GM21723 (cell line): ENCODE data around the gene APRT.
A peak's percentile ranks its signal among the peaks of the same experiment; 100 is the strongest.
"Not testable (repeated sequence)": the region's sequence is repeated elsewhere in the genome, so short reads cannot be mapped to it uniquely, and the experiment has no call there.

Experiments used
- ATAC-seq: cut with Tn5 transposase; IDR thresholded peaks from one replicate; pipeline ENCODE4 v1.9.1; 2021; ENCODE audit warnings: mild to moderate bottlenecking, moderate library complexity; ENCODE audit not compliant: unreplicated experiment

APRT gene

DNA sequence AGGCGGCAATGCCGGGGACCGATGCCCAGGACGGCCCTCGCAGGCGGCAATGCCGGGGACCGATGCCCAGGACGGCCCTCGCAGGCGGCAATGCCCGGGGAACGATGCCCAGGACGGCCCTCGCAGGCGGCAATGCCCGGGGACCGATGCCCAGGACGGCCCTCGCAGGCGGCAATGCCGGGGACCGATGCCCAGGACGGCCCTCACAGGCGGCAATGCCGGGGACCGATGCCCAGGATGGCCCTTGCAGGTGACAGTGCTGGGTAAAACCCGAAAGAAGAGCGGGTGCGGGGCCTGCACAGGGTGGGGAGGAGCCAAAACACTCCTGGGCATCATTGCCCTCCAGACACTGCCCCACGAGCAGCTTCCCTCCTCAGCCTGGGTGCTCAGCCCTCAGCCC, 11.9 kb upstream of the APRT start:
- not testable (repeated sequence) for ATAC-seq

DNA sequence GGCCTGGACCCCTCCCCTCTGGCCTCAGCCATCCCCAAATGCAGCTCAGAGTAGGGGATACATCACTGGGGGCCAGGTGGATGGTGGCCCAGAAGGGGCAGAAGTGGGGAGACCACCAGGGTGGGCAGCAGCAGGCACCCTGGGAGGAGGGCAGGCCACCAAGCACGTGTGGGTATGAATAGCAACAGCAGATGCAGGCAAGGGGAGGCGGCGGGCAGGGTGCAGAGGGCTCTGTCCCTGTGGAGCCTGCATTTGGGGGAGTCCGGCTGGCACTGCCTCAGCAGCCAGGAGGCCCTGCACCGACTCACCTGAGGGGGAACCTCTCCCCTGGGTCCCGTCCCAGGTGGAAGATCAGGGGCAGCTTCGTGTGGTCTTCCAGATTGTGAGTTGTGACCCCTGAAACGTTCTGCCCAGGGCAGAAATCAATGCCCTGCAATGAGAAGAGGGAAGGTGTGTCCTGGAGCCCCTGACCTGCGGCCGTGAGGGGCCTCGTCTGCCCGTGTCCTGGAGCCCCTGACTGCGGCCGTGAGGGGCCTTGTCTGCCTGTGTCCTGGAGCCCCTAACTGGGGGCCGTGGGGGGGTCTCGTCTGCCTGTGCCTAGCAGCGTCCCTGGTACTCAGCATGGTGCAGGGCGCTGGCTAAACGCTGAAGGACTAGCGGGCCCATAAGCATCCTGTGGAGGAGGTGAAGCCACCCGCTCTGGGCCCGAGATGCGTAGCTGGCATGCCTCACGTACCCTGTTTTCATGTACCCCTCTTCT, 10.7 kb upstream of the APRT start:
- no peak for ATAC-seq

- no peak for ATAC-seq
Observed at GRCh38 chr16:88821168-88821850, 9.6 kb upstream of the APRT start.

GRCh38 chr16:88820385-88821025, 8.8 kb upstream of the APRT start:
- no peak for ATAC-seq

GRCh38 chr16:88819126-88819525, 7.4 kb upstream of the APRT start:
- ATAC-seq, result no peak

- ATAC-seq, result no peak
Observed at GRCh38 chr16:88818575-88818874, 6.8 kb upstream of the APRT start.

DNA sequence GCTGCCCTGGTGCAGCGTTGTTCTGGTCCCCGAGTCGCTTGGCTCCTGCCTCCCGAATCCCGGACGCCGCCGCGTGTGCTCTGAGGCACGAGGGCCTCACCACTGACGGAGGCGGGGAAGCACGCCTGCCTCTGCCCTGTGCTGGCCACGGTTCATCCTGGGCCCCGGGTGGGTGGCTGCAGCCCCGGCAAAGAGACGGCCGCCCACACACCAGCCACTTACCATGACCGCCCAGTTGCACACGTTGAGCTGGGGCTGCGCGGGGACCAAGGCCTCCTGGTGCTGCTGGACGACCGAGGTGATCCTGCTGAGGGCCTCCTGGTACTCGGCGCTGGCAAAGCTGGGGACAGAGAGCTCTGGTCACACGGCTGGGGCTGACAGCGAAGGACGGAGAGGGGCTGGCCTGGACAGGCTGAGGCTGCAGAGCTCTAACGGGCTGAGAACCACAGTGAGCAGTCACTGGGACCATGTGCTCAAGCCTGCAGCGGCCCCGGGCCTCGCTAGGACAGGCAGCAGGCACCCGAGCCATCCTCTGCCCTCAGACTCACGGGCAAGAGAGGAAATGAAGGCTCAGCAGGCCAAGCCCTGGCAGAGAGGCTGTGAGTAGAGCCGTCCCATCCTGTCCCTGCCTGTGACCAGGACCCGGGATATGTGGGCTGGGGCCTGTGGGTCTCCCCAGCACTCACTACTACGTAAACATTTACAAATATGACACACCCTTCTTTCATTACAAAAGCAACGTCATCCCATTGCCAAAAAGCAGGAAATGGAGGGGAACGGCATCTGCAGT, 6.3 kb upstream of the APRT start:
- no peak for ATAC-seq

- ATAC-seq, result no peak
Observed at GRCh38 chr16:88816736-88817535, 5.2 kb upstream of the APRT start.

DNA sequence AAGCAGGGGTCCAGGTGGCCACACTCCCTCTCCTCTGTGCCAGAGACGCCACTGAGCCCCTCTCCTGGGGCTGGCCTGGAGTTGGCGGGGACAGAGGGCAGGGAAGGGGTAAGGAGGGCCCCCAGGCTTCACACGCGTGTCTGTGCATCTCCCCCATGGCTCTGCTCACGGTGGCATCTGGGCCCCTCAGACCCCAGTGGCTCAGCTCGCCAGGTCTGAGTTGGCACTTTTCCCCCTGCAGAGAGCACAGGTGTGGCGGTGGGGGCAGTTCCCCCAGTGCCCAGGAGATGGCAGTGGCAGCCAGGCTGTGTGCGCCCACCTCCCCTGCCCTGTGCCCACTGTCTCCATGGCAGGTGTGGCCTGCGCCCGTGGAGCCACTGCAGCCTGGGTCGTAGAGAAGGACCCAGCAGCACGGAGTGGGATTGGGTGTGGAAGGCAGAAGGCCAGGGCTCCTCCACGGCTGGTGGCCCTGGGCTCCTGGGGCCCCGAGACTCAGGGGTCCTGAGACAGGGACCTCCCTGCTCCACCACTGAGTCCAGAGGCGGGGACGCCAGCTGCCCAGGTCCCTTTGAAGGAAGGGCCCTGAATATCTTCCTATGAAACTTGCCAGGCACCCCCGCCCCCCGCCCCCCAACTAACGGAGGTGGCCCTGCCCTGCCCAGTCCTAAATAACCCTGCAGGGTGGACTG, 4.3 kb upstream of the APRT start:
- ATAC-seq, result no peak

DNA sequence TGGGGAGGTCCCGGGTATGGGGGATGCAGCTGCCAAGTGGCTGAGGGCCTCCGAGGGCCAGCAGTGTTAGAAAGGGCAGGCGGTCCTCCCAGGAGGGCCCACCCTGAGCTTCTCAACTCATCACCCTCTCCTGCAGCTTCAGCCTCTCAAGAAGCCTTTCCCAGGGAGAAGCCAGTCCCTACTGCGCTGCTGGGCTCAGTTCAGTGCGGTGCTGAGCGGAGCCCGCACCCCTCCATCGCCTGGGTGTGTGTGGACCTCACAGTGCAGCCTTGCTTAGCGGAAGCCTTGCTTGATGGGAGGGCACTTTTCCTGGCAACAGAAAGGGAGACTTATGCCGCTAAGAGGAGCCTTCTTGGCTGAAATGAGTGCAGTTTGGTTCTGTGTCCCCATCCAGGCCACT, 3.5 kb upstream of the APRT start:
- ATAC-seq, result no peak

DNA sequence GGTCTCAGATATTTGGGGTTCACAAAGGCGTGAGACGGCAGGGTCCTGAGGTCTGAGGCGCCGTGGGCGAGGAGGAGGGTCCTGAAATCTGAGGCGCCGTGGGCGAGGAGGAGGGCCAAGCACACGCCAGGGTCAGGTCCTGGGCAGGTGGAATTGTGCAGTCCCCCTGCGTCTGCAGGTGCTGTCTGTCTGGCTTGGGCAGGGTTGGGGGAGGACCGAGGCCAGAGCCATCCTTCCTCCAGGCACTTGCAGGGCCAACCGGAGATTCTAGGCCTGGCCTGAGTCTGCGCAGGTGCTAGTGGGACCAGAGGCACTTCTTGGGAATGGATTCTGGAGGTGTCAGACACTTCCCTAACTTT, 2.4 kb upstream of the APRT start:
- ATAC-seq, result no peak

- ATAC-seq, result no peak
Observed at GRCh38 chr16:88813269-88814143, 1.8 kb upstream of the APRT start.

DNA sequence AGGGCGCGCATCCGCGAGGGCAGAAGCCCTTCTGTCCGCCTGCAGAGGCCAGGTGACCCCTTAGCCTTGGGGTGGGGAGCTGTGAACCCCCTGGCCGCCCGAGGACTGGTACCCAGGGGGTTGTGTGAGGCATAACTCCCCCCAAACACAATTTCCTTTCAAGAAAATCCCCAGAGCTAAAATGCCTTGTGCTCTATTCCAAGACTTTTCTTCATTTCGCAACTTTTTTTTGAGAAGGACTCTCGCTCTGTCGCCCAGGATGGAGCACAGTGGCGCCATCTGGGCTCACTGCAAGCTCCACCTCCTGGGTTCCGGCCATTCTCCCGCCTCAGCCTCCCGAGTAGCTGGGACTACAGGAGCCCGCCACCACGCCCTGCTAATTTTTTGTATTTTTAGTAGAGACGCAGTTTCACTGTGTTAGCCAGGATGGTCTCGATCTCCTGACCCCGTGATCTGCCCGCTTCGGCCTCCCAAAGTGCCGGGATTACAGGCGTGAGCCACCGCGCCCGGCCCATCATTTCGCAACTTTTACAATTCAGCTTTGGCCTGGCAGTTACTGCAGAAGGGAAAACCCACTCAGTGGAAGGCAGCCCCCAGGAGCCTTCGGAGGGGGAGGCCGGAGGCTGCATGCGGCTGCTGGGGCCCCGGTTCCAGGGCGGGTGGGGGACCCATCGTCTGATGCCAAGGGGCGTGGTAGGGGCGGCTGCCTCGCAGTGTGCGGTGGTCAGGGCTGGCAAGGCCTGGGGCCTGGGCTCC, 963 bp upstream of the APRT start:
- ATAC-seq, result no peak

GRCh38 chr16:88810912-88811768, 588 bp downstream of the APRT start:
- ATAC-seq, result peak; percentile 55

- ATAC-seq, result no peak
Observed at GRCh38 chr16:88810166-88810911, 1.4 kb downstream of the APRT start.

GRCh38 chr16:88809676-88810165, 2.0 kb downstream of the APRT start:
- no peak for ATAC-seq
